OCI-LY3 (cell line): ENCODE results near the gene TTC28.

Experiments
- H2AFZ ChIP-seq: fragments of 200-600, 300-600 bp; shearing (Covaris generic); 2 replicates; pipeline ENCODE4 v1.6.0; 2014; ENCODE audit warnings: antibody characterized with exemption, low read depth, low read length
- H3K27ac ChIP-seq: fragments of 200-600, 300-600 bp; sonication (generic); 2 replicates; pipeline ENCODE4 v1.5.1; 2014; ENCODE audit warnings: mild to moderate bottlenecking, low read length, moderate library complexity, mixed read lengths
- H3K27me3 ChIP-seq: fragments of 200-600, 300-600 bp; sonication (generic); 2 replicates; pipeline ENCODE4 v1.6.1; 2014; ENCODE audit warnings: low read depth, low read length, mixed read lengths
- H3K36me3 ChIP-seq: fragments of 200-600, 300-600 bp; sonication (generic); replicated peaks from 2 replicates; pipeline ENCODE3; 2014; ENCODE audit warnings: low read depth, low read length, mixed read lengths
- H3K4me1 ChIP-seq: fragments of 300-600, 200-600 bp; sonication (generic); 2 replicates; pipeline ENCODE4 v1.6.1; 2014; ENCODE audit warnings: low read length, mixed read lengths
- H3K4me2 ChIP-seq: fragments of 200-600, 300-600 bp; sonication (generic); 2 replicates; pipeline ENCODE4 v1.6.1; 2014; ENCODE audit warnings: low read length, mixed read lengths
- H3K4me3 ChIP-seq: fragments of 300-600, 200-600 bp; sonication (generic); 2 replicates; pipeline ENCODE4 v1.5.1; 2014; ENCODE audit warnings: antibody characterized with exemption, mild to moderate bottlenecking, low read length, moderate library complexity
- H3K79me2 ChIP-seq: fragments of 300-600, 200-600 bp; shearing (Covaris generic); 2 replicates; pipeline ENCODE4 v1.6.1; 2014; ENCODE audit warnings: mild to moderate bottlenecking, low read length, mixed read lengths
- H3K9ac ChIP-seq: fragments of 300-600, 200-600 bp; shearing (Covaris generic); 2 replicates; pipeline ENCODE4 v1.6.0; 2014; ENCODE audit warnings: mild to moderate bottlenecking, low read length, moderate library complexity
- H3K9me3 ChIP-seq: fragments of 200-600, 300-600 bp; shearing (Covaris generic); 2 replicates; pipeline ENCODE4 v1.6.1; 2014; ENCODE audit warnings: low read length, mixed read lengths; ENCODE audit not compliant: insufficient read depth
- H4K20me1 ChIP-seq: fragments of 200-600, 300-600 bp; sonication (generic); 2 replicates; pipeline ENCODE4 v1.6.1; 2016; ENCODE audit warnings: low read length, mixed read lengths; ENCODE audit not compliant: insufficient read depth
- CTCF ChIP-seq: fragments of 200-600, 300-600 bp; sonication (generic); IDR thresholded peaks from 2 replicates; pipeline ENCODE4 v1.5.1; 2014; ENCODE audit warnings: antibody characterized with exemption, low read length, low read depth
- EZH2phosphoT487 ChIP-seq: fragments of 200-600 bp; shearing (Covaris generic); IDR thresholded peaks from 2 replicates; pipeline ENCODE4 v1.6.1; 2018; ENCODE audit warnings: antibody characterized with exemption, mixed run types, low read depth

The TTC28 gene

GRCh38 chr22:28379075-28379779 lies 300.4 kb downstream of the TTC28 start:
- Histone ChIP-seq H3K4me1 (peaks cover 22% of the 10 kb centered on the region), H2AFZ (no peak overlapping the region), H3K27me3 (no peaks in the 10 kb centered on the region), H3K9ac (no peak overlapping the region), H3K79me2 (no peaks in the 10 kb centered on the region), H3K4me2 (peak overlapping the region; percentile 59), H3K9me3 (no peaks in the 10 kb centered on the region), H3K36me3 (no peaks in the 10 kb centered on the region), H4K20me1 (no peaks in the 10 kb centered on the region), H3K4me3 (peak overlapping the region; percentile 39; the same call in 1 of the 2 replicates), H3K27ac (peak overlapping the region; percentile 56)
- TF ChIP-seq EZH2phosphoT487: no peak
- TF ChIP-seq CTCF: no peak

- H3K4me3 ChIP-seq: no peak overlapping the region
- no peak overlapping the region for H2AFZ ChIP-seq
- H3K9me3 ChIP-seq: no peaks in the 10 kb centered on the region
- no peak for TF ChIP-seq CTCF
- no peak for TF ChIP-seq EZH2phosphoT487
- H3K4me2 ChIP-seq: no peak overlapping the region
- H3K79me2 ChIP-seq: no peaks in the 10 kb centered on the region
- H3K27me3 ChIP-seq: no peaks in the 10 kb centered on the region
- no peak overlapping the region for H3K9ac ChIP-seq
- H3K4me1 ChIP-seq: peaks cover 28% of the 10 kb centered on the region
- no peak overlapping the region for H3K27ac ChIP-seq
- H4K20me1 ChIP-seq: no peaks in the 10 kb centered on the region
- H3K36me3 ChIP-seq: no peaks in the 10 kb centered on the region
Observed at GRCh38 chr22:28375761-28376534, 303.7 kb downstream of the TTC28 start.

- no peaks in the 10 kb centered on the region for H3K36me3 ChIP-seq
- no peak overlapping the region for H2AFZ ChIP-seq
- no peak overlapping the region for H3K4me3 ChIP-seq
- no peaks in the 10 kb centered on the region for H3K9me3 ChIP-seq
- no peaks in the 10 kb centered on the region for H3K79me2 ChIP-seq
- H3K4me1 ChIP-seq: peaks cover 12% of the 10 kb centered on the region
- H3K4me2 ChIP-seq: no peak overlapping the region
- no peak overlapping the region for H3K27ac ChIP-seq
- H3K9ac ChIP-seq: no peak overlapping the region
- TF ChIP-seq CTCF: no peak
- H3K27me3 ChIP-seq: no peaks in the 10 kb centered on the region
- no peaks in the 10 kb centered on the region for H4K20me1 ChIP-seq
Observed at GRCh38 chr22:28373831-28374230, 305.8 kb downstream of the TTC28 start.

- Histone ChIP-seq H3K4me3 (no peak overlapping the region), H3K27me3 (no peaks in the 10 kb centered on the region), H3K4me2 (no peak overlapping the region), H3K79me2 (no peaks in the 10 kb centered on the region), H3K9me3 (no peaks in the 10 kb centered on the region), H3K9ac (no peak overlapping the region), H3K27ac (no peak overlapping the region), H3K36me3 (no peaks in the 10 kb centered on the region), H3K4me1 (peaks cover 6% of the 10 kb centered on the region), H4K20me1 (no peaks in the 10 kb centered on the region), H2AFZ (no peak overlapping the region)
- no peak for TF ChIP-seq EZH2phosphoT487
- no peak for TF ChIP-seq CTCF
Observed at GRCh38 chr22:28369854-28370253, 309.8 kb downstream of the TTC28 start.
